GM12878 (cell line): ENCODE data around the gene FRYL. TPM values are rescaled to one million over a fixed set of nuclear protein-coding genes. Genes with fewer than 3 reads are reported as not detected.

Experiments
- ATAC-seq: fragments of 200-7000 bp; cut with Tn5 transposase; 3 replicates; pipeline ENCODE4 v1.9.1; 2020; ENCODE audit warnings: mild to moderate bottlenecking, moderate library complexity
- BruUV-seq: library from RNA; stranded (reverse); fragments of 400-500 nt; replicated peaks from 2 replicates; lab custom pipeline; 2021; lab: Mats Ljungman, UMichigan
- CTCF ChIA-PET: fragments of 300-600 bp; sonication (Branson Sonifier 250); formaldehyde crosslinking; extraction: SDS; loops from one replicate; lab custom pipeline; 2021; ENCODE audit warnings: inconsistent platforms; lab: Yijun Ruan, JAX
- POLR2A ChIA-PET: fragments of 350-600 bp; formaldehyde crosslinking; extraction: SDS; loops from one replicate; lab custom pipeline; 2021; ENCODE audit warnings: inconsistent platforms; lab: Charles Lee
- RAD21 ChIA-PET: fragments of 300-600 bp; sonication (Branson Sonifier 250); formaldehyde crosslinking; loops from one replicate; lab custom pipeline; 2023; ENCODE audit warnings: antibody characterized with exemption; ENCODE audit not compliant: unreplicated experiment; lab: Charles Lee
- SMC1A ChIA-PET: fragments of 300-600 bp; sonication (Branson Sonifier 250); formaldehyde crosslinking; loops from one replicate; lab custom pipeline; 2023; ENCODE audit not compliant: unreplicated experiment, uncharacterized antibody; lab: Charles Lee
- DNase-seq: peaks from one replicate; pipeline ENCODE4 v3.0.0-alpha.2; 2011; ENCODE audit warnings: low read depth, low spot score
- FAIRE-seq: peaks from 3 replicates; lab custom pipeline; 2011; peaks lifted over from hg19 to GRCh38; lab: Jason Lieb, UNC
- H2AFZ ChIP-seq: 2 replicates; pipeline ENCODE4 v1.6.0; 2011; ENCODE audit warnings: low read depth, low read length, control low read depth; ENCODE audit not compliant: control insufficient read depth
- H3K27ac ChIP-seq: 2 replicates; pipeline ENCODE4 v1.5.1; 2011; ENCODE audit warnings: control low read depth; ENCODE audit not compliant: control insufficient read depth, insufficient read depth
- H3K27me3 ChIP-seq, 2 experiments: replicated peaks in 1 of 2; 2 replicates each; pipeline versions ENCODE4 v1.6.0 to v1.6.1; 2011; ENCODE audit warnings: low read length in 1 of 2; ENCODE audit not compliant: control insufficient read depth in 2 of 2, insufficient read depth in 2 of 2
- H3K36me3 ChIP-seq, 2 experiments: 2 replicates each; pipeline ENCODE4 v1.5.1; 2011; ENCODE audit warnings: low read length in 1 of 2; ENCODE audit not compliant: control insufficient read depth in 2 of 2, insufficient read depth in 2 of 2
- H3K4me1 ChIP-seq: 2 replicates; pipeline ENCODE4 v1.6.1; 2011; ENCODE audit warnings: mild to moderate bottlenecking, low read length, moderate library complexity, mixed read lengths; ENCODE audit not compliant: control insufficient read depth, insufficient read depth
- H3K4me2 ChIP-seq: 2 replicates; pipeline ENCODE4 v1.6.0; 2011; ENCODE audit warnings: control low read depth; ENCODE audit not compliant: control insufficient read depth, insufficient read depth
- H3K4me3 ChIP-seq: fragments of 200-600 bp; sonication (generic); 2 replicates; pipeline ENCODE4 v1.5.1; 2016
- H3K79me2 ChIP-seq: 2 replicates; pipeline ENCODE4 v1.6.0; 2011; ENCODE audit warnings: low read length; ENCODE audit not compliant: control insufficient read depth, insufficient read depth
- H3K9ac ChIP-seq: 2 replicates; pipeline ENCODE4 v1.8.0; 2011; ENCODE audit warnings: low read length, control low read depth, mixed read lengths; ENCODE audit not compliant: control insufficient read depth, insufficient read depth
- H3K9me3 ChIP-seq: replicated peaks from 3 replicates; pipeline ENCODE4 v1.5.1; 2011; ENCODE audit warnings: mild to moderate bottlenecking, low read length; ENCODE audit not compliant: control insufficient read depth, insufficient read depth
- H4K20me1 ChIP-seq: 2 replicates; pipeline ENCODE4 v1.6.0; 2011; ENCODE audit not compliant: control insufficient read depth, insufficient read depth
- EZH2 ChIP-seq: IDR thresholded peaks from 2 replicates; pipeline ENCODE4 v1.6.1; 2012; ENCODE audit warnings: low read depth, mild to moderate bottlenecking, control low read depth, inconsistent platforms, low read length, borderline replicate concordance; ENCODE audit not compliant: control insufficient read depth
- FOS ChIP-seq: IDR thresholded peaks from 3 replicates; pipeline ENCODE4 v1.6.1; 2011; ENCODE audit warnings: borderline replicate concordance; ENCODE audit not compliant: insufficient read length; ENCODE audit errors: extremely low read depth
- WRNIP1 ChIP-seq: IDR thresholded peaks from 2 replicates; pipeline ENCODE4 v1.6.1; 2011; ENCODE audit warnings: low read depth, low read length, improper control_type of control experiment, borderline replicate concordance
- WGBS: methylation state at CpG from one replicate; pipeline ENCODE4 v1.1.6; 2016; ENCODE audit warnings: low lambda C conversion rate; ENCODE audit not compliant: insufficient replicate concordance, insufficient coverage; ENCODE audit errors: missing lambda C conversion rate; 5-methylcytosine and 5-hydroxymethylcytosine counted together
- in situ Hi-C: fragments of 300-500 bp; cut with MboI; formaldehyde crosslinking; loops from 9 replicates; pipeline ENCODE4 v1.14.3; 2018; ENCODE audit warnings: mixed read lengths
- intact Hi-C: fragments of 100-400 bp; cut with micrococcal nuclease; formaldehyde crosslinking; loops from one replicate; pipeline ENCODE4 v1.14.2; 2022; ENCODE audit not compliant: unreplicated experiment
- polyA plus RNA-seq, 11 experiments: library from polyadenylated mRNA; depleted of rRNA in 4 of 11; unstranded in 6 of 11; stranded (reverse) in 5 of 11; fragments of >200 nt; fragmentation: Nextera tagmentation in 4 of 11; fragmentation: Illumina TruSeq in 1 of 11; extraction: Ambion mirVana in 4 of 11; extraction: Trizol in 1 of 11; gene quantifications; 1 replicate in 1 of 11; 2 replicates in 10 of 11; pipeline versions ENCODE4 v1.2.1 to v1.2.3, GENCODE V29; 2011 to 2016; ENCODE audit warnings: inconsistent platforms in 2 of 11, missing spikeins in 2 of 11, low read depth in 1 of 11
- total RNA-seq, 4 experiments: library from RNA; depleted of rRNA in 3 of 4; stranded (reverse); fragments of >200 nt in 3 of 4; fragmentation: Illumina TruSeq in 1 of 4; extraction: Trizol in 1 of 4; gene quantifications; 2 replicates each; pipeline versions ENCODE4 v1.2.1 to v1.2.3, GENCODE V29; 2013 to 2021

Gene FRYL
- total and polyA plus RNA-seq, 10 of the 15 experiments (the other 5 are each of a cell fraction or from before 2014, with no cell fraction given): 10.3 to 50.6 (median 28.7) TPM

- Histone ChIP-seq H3K27me3 (peaks cover 6 to 27% of the 10 kb centered on the region in 2 experiments), H2AFZ (no peak overlapping the region; the same call in 1 of the 2 replicates), H4K20me1 (no peaks in the 10 kb centered on the region; the same call in 1 of the 2 replicates), H3K4me1 (no peaks in the 10 kb centered on the region), H3K9me3 (no peaks in the 10 kb centered on the region; the same call in 2 of the 3 replicates), H3K79me2 (no peaks in the 10 kb centered on the region), H3K4me3 (peak overlapping the region; percentile 19; the same call in 1 of the 2 replicates), H3K4me2 (peak overlapping the region; percentile 67; the same call in 1 of the 2 replicates), H3K36me3 (no peaks in the 10 kb centered on the region), H3K9ac (no peak overlapping the region), H3K27ac (no peak overlapping the region)
- ChIA-PET SMC1A (no interaction called here), POLR2A (no interaction called here), RAD21 (no interaction called here), CTCF (no interaction called here)
- ATAC-seq: no peak
- 50% methylated on average over 12 of the region's 14 CpGs for WGBS
- DNase-seq: no peak
- no peak for FAIRE-seq
- intact Hi-C loops (no loop called here), in situ Hi-C loops (no loop called here)
- TF ChIP-seq WRNIP1: no peak
- no TSS peak for BruUV-seq
Observed at GRCh38 chr4:48489683-48490011, 290.4 kb downstream of the FRYL start.

GRCh38 chr4:48484494-48485168 is 295.4 kb downstream of the FRYL start:
- Histone ChIP-seq H3K79me2 (no peaks in the 10 kb centered on the region), H3K9ac (no peak overlapping the region), H3K27me3 (peaks cover 8 to 40% of the 10 kb centered on the region in 2 experiments), H3K4me2 (no peak overlapping the region), H3K4me3 (no peak overlapping the region), H3K9me3 (peaks cover 3% of the 10 kb centered on the region; the same call in 2 of the 3 replicates), H4K20me1 (no peaks in the 10 kb centered on the region), H2AFZ (no peak overlapping the region), H3K27ac (no peak overlapping the region), H3K36me3 (no peaks in the 10 kb centered on the region), H3K4me1 (no peaks in the 10 kb centered on the region)
- TF ChIP-seq EZH2 (0 out of 2 replicates have a peak, but pooled peaks have one; percentile 67), FOS (no peak)
- intact Hi-C loops (no loop called here), in situ Hi-C loops (no loop called here)
- SMC1A ChIA-PET: interaction anchor here (1.4 kb wide), 1 partner anchor 8 kb away, joined by 5 read pairs; no protein-coding TSS in a partner anchor
- BruUV-seq: no TSS peak
- 64% methylated on average over 22 of the region's 22 CpGs for WGBS
- CTCF ChIA-PET: interaction anchor here (1.8 kb wide), 1 partner anchor 18 kb away, joined by 6 read pairs; no protein-coding TSS in a partner anchor
- ATAC-seq (no peak), FAIRE-seq (no peak), DNase-seq (no peak)
- RAD21 ChIA-PET: interaction anchor here (0.6 kb wide), 1 partner anchor 477 kb away, joined by 3 read pairs; no protein-coding TSS in a partner anchor
- POLR2A ChIA-PET: no interaction called here
